Stimulated activated CD4-positive, alpha-beta T cell treated with anti-CD3 and anti-CD28 coated beads, Interleukin-1b, Interleukin-23, amount 100 ng/mL, for 48 hours (primary cell): ENCODE measurements around the gene LAPTM5.
"Not testable (repeated sequence)": the region's sequence is repeated elsewhere in the genome, so short reads cannot be mapped to it uniquely, and the experiment has no call there.

Experiments used
- DNase-seq: peaks from one replicate; pipeline ENCODE4 v3.0.0-alpha.2; 2020

LAPTM5 gene, protein sequence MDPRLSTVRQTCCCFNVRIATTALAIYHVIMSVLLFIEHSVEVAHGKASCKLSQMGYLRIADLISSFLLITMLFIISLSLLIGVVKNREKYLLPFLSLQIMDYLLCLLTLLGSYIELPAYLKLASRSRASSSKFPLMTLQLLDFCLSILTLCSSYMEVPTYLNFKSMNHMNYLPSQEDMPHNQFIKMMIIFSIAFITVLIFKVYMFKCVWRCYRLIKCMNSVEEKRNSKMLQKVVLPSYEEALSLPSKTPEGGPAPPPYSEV

GRCh38 chr1:30757352-30758120 is at the start of gene LAPTM5:
TSS of gene LAPTM5 (minus strand) at chr1:30757774. CDS start at chr1:30757745, 29 bp downstream.
- peak; percentile 48 for DNase-seq

- DNase-seq: no peak
Measured at GRCh38 chr1:30806381-30807317, 49.1 kb upstream of the LAPTM5 start.

GRCh38 chr1:30805304-30806003 is 47.9 kb upstream of the LAPTM5 start:
- no peak for DNase-seq

DNA sequence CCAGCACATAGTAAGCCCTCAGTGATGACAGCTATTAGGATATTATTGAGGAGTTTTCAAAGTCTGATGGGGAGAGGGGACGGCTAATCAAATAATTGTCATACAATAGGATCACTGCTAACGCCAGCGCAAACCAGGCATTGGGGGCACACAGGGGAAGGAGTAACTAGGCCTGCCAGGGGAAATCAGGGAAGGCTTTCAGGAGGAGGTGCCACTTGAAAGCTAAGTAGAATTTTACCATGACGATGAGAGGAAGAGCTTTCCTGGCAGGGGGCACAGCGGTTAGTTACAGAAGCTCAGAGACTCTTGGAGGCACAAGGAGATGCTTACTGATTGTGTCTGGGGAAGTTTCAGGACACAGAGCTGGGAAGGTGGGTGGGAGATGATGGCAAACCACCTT is 47.2 kb upstream of the LAPTM5 start:
- no peak for DNase-seq

GRCh38 chr1:30804352-30804751 is 46.8 kb upstream of the LAPTM5 start:
- DNase-seq: no peak

GRCh38 chr1:30803562-30803961 is 46.0 kb upstream of the LAPTM5 start:
- no peak for DNase-seq

DNA sequence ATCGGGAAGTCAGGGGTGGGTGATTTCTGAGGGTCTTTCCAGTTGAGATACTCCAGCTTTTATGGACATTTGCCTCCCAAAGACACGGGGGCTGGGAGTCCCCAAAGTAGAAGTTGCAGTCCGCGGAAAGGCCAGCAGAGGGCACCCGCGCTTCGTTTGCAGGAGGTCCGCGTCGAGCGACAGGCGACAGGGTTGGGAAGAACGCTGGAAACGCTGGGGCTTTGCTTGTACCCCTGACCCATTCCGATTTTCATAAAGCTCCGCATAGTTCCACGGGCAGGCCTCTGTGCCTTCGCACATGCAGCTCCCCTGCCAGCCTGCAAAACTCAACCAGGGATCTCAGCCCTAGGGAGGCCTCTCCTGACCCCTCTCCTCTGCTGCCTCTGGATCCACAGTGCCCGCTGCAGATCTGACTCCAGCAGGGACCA is 44.2 kb upstream of the LAPTM5 start:
- peak; percentile 74 for DNase-seq

- no peak for DNase-seq
Measured at GRCh38 chr1:30799233-30799511, 41.6 kb upstream of the LAPTM5 start.

GRCh38 chr1:30798389-30799232 is 41.0 kb upstream of the LAPTM5 start:
- DNase-seq: no peak

DNA sequence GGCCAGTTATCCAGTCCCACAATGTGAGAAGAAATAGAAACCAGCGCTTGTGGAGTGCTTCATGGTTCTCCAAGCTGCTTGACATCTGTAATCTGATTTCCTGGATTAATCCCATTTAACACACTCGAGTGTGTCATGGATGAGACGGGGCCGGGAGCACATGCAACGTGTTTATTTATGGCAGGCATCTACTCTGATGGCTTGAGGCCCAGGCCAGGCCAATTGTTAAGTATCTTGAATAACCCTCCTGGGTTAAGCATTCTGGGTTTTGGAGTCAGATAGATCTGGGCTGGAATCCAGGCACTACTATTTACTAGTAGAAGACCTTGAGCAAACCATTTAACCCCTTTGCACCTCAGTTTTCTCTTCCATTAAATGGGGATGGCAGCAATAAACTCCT is 37.5 kb upstream of the LAPTM5 start:
- DNase-seq: no peak

- DNase-seq: no peak
Measured at GRCh38 chr1:30794260-30794659, 36.7 kb upstream of the LAPTM5 start.

DNA sequence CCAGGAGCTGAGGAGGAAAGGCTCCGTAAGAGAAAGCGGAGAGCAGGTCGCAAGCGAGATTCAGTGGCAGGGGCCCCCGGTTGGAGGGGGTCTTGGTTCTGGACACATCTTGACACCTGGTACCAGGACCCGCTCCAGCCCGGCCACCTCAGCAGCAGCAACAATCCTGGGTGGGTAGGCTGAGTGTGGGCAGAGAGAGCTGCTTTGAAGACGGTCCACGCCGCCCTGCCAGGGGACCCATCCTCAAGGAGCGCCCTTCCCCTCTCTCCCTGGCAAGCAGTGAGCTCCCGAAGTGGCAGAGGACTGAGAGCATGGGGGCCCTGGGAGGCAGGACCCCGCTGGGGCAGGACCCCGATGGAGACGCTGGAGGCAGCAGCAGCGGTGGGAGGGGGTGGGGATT is 35.6 kb upstream of the LAPTM5 start:
- no peak for DNase-seq

GRCh38 chr1:30791868-30792267 is 34.3 kb upstream of the LAPTM5 start:
- DNase-seq: no peak

DNA sequence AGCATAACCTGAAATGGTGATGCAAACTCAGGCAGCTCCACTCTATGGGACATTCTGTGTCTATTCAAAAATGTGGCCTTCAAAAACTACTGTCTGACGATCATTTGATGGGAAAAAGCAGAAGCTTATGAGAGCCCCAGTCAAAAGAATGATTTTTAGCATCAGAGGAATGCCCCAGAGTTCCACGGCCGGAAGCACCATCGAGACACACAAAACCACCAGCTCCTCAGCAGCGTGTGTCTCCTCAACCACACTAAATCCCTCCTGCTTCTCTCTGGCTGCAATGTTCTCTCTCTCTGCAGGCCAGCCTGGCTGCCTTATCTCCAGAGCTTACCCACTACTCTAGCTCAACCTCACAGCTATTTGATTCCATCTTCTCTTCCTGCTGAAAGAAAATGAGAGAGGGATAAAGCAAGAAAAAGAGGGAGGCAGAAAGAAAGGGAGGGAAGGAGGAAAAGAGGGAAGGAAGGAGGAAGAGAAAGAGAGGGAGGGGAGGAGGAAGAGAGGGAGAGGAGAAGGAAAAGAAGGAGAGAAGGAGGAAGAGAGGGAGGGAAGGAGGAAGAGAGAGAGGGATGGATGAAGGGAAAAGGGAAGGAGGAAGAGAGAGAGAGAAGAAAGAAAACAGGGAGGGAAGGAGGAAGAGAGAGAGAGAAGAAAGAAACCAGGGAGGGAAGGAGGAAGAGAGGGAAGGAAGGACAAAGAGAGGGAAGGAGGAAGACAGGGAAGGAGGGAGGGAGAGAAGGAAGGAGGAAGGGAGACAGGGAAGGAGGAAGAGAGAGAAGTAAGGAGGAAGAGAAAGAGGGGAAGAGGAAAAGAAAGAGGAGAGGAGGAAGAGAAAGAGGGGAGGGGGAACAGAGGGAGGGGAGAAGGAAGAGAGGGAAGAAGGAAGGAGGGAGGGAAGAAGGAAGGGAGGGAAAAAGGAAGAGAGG is 33.5 kb upstream of the LAPTM5 start:
- no peak for DNase-seq

DNA sequence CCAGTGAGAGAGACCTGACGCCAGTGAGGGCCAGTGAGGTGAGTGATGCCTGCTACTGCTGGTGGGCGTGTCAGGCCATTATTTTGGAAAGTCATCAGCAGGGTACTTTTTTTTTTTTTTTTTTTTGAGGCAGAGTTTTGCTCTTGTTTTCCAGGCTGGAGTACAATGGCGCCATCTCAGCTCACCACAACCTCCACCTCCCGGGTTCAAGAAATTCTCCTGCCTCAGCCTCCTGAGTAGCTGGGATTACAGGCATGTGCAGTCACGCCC is 32.6 kb upstream of the LAPTM5 start:
- not testable (repeated sequence) for DNase-seq

- no peak for DNase-seq
Measured at GRCh38 chr1:30789388-30790255, 32.0 kb upstream of the LAPTM5 start.

DNA sequence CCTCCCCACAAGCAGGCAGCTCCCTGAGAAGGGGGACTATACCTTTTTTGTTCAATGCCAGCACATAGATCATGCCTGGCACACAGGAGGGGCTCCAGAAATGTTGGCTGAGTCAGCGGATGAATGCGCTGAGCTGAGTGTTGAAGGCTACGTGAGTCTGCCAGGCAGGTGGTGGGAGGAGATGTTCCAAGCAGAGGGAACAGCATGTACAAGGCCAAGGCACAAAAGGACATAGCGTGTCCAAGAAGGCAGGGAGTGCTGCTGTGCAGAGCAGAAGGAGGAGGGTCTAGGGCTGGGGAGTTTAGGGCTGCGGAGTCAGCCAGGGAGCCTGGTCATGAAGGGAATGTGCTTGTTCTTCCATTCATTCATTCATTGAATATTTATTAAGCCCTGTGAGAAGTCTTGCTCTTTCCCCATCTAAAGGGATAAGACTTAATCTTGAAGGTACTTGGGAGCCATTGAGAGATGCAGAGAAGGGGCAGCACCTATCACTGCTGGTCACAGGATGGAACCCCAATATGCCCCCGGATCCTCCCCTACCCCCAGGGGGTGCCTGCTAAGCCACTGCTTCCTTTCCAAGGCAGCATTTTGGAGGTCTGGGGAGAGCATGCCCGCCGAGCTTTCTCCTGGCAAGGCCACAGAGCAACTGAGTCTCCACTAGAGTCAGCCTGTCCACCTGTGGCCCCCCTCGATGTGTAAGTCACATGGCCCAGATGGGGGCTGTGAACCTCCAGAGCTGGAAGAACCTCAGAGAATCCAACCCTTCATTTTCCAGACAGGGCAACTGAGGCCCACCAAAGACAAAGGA is 31.2 kb upstream of the LAPTM5 start:
- DNase-seq: no peak

DNA sequence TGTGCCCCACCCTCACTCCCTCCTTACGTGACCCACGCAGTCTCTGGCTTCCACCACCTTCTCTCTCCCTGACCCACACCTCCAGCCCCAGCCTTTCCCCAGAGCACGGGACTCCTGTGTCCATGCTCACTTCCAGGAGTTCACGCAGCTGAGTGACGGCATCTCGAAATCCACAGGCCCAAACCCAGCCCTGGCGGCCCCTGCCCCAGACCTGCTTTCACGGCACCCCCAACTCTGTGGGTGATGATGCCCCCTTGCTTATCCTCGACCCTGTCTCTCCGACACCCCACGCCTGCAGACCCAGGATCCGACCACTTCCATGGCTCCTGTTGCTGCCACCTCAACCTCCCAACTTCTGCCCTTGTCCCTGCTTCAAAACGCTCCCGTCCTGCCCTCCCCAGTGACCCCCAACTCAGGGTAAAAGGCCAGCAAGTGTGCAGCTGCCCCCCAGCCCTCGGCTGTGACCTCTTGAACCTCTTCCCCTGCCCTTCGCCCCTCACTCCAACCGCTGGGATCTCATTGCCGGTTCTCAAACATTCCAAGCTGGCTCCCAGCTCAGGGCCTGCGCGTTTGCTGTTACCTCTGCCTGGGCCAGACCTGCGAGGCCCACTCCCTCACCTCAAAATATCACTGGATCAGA is 30.4 kb upstream of the LAPTM5 start:
- no peak for DNase-seq

GRCh38 chr1:30787266-30787665 is 29.7 kb upstream of the LAPTM5 start:
- no peak for DNase-seq
